ENCODE data around the gene TCF20.

DNA sequence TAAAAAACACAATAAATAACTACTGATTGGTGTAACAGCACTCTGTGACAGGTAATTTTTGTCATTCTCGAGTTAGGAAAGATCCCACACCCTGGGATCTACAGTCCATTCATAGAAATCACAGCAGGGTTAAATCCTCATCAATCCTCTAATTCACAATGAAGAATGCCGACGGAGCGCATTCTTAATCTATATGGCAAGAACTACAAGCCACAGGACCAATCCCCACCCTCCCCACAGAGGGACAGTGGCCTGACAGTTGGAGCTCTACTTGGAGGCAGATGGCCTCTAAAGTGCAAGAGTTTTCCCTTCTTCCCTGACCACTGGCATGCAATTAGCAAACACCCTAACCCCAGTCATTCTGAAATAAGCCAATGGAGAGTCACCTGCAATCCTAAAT, 34.2 kb downstream of the TCF20 start:
- TF ChIP-seq, protein P1, sequence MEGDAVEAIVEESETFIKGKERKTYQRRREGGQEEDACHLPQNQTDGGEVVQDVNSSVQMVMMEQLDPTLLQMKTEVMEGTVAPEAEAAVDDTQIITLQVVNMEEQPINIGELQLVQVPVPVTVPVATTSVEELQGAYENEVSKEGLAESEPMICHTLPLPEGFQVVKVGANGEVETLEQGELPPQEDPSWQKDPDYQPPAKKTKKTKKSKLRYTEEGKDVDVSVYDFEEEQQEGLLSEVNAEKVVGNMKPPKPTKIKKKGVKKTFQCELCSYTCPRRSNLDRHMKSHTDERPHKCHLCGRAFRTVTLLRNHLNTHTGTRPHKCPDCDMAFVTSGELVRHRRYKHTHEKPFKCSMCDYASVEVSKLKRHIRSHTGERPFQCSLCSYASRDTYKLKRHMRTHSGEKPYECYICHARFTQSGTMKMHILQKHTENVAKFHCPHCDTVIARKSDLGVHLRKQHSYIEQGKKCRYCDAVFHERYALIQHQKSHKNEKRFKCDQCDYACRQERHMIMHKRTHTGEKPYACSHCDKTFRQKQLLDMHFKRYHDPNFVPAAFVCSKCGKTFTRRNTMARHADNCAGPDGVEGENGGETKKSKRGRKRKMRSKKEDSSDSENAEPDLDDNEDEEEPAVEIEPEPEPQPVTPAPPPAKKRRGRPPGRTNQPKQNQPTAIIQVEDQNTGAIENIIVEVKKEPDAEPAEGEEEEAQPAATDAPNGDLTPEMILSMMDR (IDR thresholded peaks at IDR 0.05; ENCODE audit: insufficient read depth, low read length): no peak
- TF ChIP-seq POLR2AphosphoS5 (IDR thresholded peaks at IDR 0.05; ENCODE audit: low read depth) (no peak), SPI1 (IDR thresholded peaks at IDR 0.05; ENCODE audit: borderline replicate concordance, low read depth) (no peak)
- TF ChIP-seq, protein P2, sequence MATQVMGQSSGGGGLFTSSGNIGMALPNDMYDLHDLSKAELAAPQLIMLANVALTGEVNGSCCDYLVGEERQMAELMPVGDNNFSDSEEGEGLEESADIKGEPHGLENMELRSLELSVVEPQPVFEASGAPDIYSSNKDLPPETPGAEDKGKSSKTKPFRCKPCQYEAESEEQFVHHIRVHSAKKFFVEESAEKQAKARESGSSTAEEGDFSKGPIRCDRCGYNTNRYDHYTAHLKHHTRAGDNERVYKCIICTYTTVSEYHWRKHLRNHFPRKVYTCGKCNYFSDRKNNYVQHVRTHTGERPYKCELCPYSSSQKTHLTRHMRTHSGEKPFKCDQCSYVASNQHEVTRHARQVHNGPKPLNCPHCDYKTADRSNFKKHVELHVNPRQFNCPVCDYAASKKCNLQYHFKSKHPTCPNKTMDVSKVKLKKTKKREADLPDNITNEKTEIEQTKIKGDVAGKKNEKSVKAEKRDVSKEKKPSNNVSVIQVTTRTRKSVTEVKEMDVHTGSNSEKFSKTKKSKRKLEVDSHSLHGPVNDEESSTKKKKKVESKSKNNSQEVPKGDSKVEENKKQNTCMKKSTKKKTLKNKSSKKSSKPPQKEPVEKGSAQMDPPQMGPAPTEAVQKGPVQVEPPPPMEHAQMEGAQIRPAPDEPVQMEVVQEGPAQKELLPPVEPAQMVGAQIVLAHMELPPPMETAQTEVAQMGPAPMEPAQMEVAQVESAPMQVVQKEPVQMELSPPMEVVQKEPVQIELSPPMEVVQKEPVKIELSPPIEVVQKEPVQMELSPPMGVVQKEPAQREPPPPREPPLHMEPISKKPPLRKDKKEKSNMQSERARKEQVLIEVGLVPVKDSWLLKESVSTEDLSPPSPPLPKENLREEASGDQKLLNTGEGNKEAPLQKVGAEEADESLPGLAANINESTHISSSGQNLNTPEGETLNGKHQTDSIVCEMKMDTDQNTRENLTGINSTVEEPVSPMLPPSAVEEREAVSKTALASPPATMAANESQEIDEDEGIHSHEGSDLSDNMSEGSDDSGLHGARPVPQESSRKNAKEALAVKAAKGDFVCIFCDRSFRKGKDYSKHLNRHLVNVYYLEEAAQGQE (IDR thresholded peaks at IDR 0.05; ENCODE audit: insufficient replicate concordance, low read depth): no peak
